Astrocyte (in vitro differentiated cells and primary cell): Measurements from ENCODE around the gene CAP1. TPM values are rescaled to one million over a fixed set of nuclear protein-coding genes. Genes with fewer than 3 reads are reported as not detected.

Experiments
- DNase-seq: peaks from one replicate; pipeline ENCODE4 v3.0.0-alpha.2; 2010; ENCODE audit warnings: low read depth
- FAIRE-seq: peaks from 2 replicates; lab custom pipeline; 2011; peaks lifted over from hg19 to GRCh38; lab: Jason Lieb, UNC
- H2AFZ ChIP-seq: 2 replicates; pipeline ENCODE4 v1.6.0; 2012; ENCODE audit warnings: low read depth, low read length, inconsistent platforms
- H3K27ac ChIP-seq: 2 replicates; pipeline ENCODE4 v1.5.1; 2011; ENCODE audit warnings: low read depth, low read length, inconsistent platforms
- H3K27me3 ChIP-seq: 2 replicates; pipeline ENCODE4 v1.6.0; 2011; ENCODE audit warnings: low read length, inconsistent platforms; ENCODE audit not compliant: insufficient read depth
- H3K36me3 ChIP-seq: 2 replicates; pipeline ENCODE4 v1.5.1; 2011; ENCODE audit warnings: low read length, inconsistent platforms; ENCODE audit not compliant: insufficient read depth
- H3K4me1 ChIP-seq: 2 replicates; pipeline ENCODE4 v1.5.1; 2011; ENCODE audit warnings: low read length, inconsistent platforms; ENCODE audit not compliant: insufficient read depth
- H3K4me2 ChIP-seq: 2 replicates; pipeline ENCODE4 v1.6.0; 2012; ENCODE audit warnings: low read length, inconsistent platforms
- H3K4me3 ChIP-seq: 2 replicates; pipeline ENCODE4 v1.5.1; 2011; ENCODE audit warnings: low read depth, mild to moderate bottlenecking, low read length, inconsistent platforms; ENCODE audit not compliant: insufficient read depth
- H3K79me2 ChIP-seq: 2 replicates; pipeline ENCODE4 v1.6.0; 2012; ENCODE audit warnings: mild to moderate bottlenecking, low read length, inconsistent platforms; ENCODE audit not compliant: insufficient read depth
- H3K9ac ChIP-seq: 2 replicates; pipeline ENCODE4 v1.6.0; 2012; ENCODE audit warnings: mild to moderate bottlenecking, low read length, inconsistent platforms
- H3K9me3 ChIP-seq: 2 replicates; pipeline ENCODE4 v1.5.1; 2012; ENCODE audit warnings: low read depth, mild to moderate bottlenecking, low read length, inconsistent platforms; ENCODE audit not compliant: insufficient read depth
- H4K20me1 ChIP-seq: 2 replicates; pipeline ENCODE4 v1.6.0; 2012; ENCODE audit warnings: low read length, inconsistent platforms; ENCODE audit not compliant: insufficient read depth
- H3K27ac Mint-ChIP-seq: one replicate; pipeline ENCODE4 v1.8.0; 2021; ENCODE audit warnings: mild to moderate bottlenecking, mixed read lengths; ENCODE audit not compliant: unreplicated experiment
- H3K27me3 Mint-ChIP-seq: one replicate; pipeline ENCODE4 v1.8.0; 2021; ENCODE audit warnings: low read depth, mixed read lengths; ENCODE audit not compliant: unreplicated experiment
- H3K36me3 Mint-ChIP-seq: one replicate; pipeline ENCODE4 v1.8.0; 2021; ENCODE audit warnings: low read depth, mixed read lengths; ENCODE audit not compliant: unreplicated experiment
- H3K4me1 Mint-ChIP-seq: one replicate; pipeline ENCODE4 v1.8.0; 2021; ENCODE audit warnings: low read depth, mixed read lengths; ENCODE audit not compliant: unreplicated experiment
- H3K4me3 Mint-ChIP-seq: one replicate; pipeline ENCODE4 v1.8.0; 2021; ENCODE audit warnings: mild to moderate bottlenecking, moderate library complexity, mixed read lengths; ENCODE audit not compliant: unreplicated experiment
- H3K9me3 Mint-ChIP-seq: one replicate; pipeline ENCODE4 v1.8.0; 2021; ENCODE audit warnings: mild to moderate bottlenecking, mixed read lengths; ENCODE audit not compliant: unreplicated experiment
- EZH2 ChIP-seq: IDR thresholded peaks from 2 replicates; pipeline ENCODE4 v1.6.1; 2012; ENCODE audit warnings: mild to moderate bottlenecking, low read length, inconsistent platforms; ENCODE audit not compliant: insufficient read depth
- total RNA-seq: library from RNA; stranded (reverse); gene quantifications from 2 replicates; pipeline ENCODE4 v1.2.1, GENCODE V29; 2021
- TF ChIP-seq, protein P1 (sequence below): IDR thresholded peaks from 2 replicates; pipeline ENCODE4 v1.5.1; 2011; ENCODE audit warnings: low read depth, mild to moderate bottlenecking, inconsistent platforms, low read length, moderate library complexity; ENCODE audit not compliant: insufficient read depth

CAP1 gene
- total RNA-seq, 1 donor from 2014 or later: 930 TPM

DNA sequence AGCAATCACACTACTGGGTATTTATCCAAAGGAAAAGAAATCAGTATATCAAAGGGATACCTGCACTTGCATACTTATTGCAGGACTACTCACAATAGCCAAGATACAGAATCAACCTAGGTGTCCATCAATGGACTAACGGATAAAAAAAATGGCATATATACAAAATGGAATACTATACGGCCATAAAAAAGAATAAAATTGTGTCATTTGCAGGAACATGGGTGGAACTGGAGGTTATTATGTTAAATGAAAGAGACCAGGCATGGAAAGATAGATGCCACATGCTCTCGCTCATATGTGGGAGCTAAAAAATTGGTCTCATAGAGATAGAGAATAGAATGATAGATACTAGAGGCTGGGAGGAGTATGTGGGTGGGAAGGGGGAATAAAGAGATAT, 29.3 kb upstream of the CAP1 start:
- FAIRE-seq: no peak
- no peak overlapping the region for H3K27ac Mint-ChIP-seq
- no peak overlapping the region for H3K27ac ChIP-seq
- no peaks in the 10 kb centered on the region for H3K27me3 Mint-ChIP-seq
- no peak overlapping the region for H2AFZ ChIP-seq
- H3K36me3 ChIP-seq: no peaks in the 10 kb centered on the region
- no peaks in the 10 kb centered on the region for H3K27me3 ChIP-seq
- no peak overlapping the region for H3K4me3 ChIP-seq
- no peaks in the 10 kb centered on the region for H4K20me1 ChIP-seq
- TF ChIP-seq, protein P1, sequence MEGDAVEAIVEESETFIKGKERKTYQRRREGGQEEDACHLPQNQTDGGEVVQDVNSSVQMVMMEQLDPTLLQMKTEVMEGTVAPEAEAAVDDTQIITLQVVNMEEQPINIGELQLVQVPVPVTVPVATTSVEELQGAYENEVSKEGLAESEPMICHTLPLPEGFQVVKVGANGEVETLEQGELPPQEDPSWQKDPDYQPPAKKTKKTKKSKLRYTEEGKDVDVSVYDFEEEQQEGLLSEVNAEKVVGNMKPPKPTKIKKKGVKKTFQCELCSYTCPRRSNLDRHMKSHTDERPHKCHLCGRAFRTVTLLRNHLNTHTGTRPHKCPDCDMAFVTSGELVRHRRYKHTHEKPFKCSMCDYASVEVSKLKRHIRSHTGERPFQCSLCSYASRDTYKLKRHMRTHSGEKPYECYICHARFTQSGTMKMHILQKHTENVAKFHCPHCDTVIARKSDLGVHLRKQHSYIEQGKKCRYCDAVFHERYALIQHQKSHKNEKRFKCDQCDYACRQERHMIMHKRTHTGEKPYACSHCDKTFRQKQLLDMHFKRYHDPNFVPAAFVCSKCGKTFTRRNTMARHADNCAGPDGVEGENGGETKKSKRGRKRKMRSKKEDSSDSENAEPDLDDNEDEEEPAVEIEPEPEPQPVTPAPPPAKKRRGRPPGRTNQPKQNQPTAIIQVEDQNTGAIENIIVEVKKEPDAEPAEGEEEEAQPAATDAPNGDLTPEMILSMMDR: no peak
- TF ChIP-seq EZH2: no peak
- H3K4me2 ChIP-seq: no peak overlapping the region
- peaks cover 5% of the 10 kb centered on the region for H3K9me3 Mint-ChIP-seq
- peaks cover 14% of the 10 kb centered on the region for H3K4me1 ChIP-seq
- no peaks in the 10 kb centered on the region for H3K79me2 ChIP-seq
- H3K9ac ChIP-seq: no peak overlapping the region
- no peaks in the 10 kb centered on the region for H3K36me3 Mint-ChIP-seq
- no peak for DNase-seq
- peaks cover 4% of the 10 kb centered on the region for H3K4me1 Mint-ChIP-seq
- no peaks in the 10 kb centered on the region for H3K9me3 ChIP-seq
- no peak overlapping the region for H3K4me3 Mint-ChIP-seq

DNA sequence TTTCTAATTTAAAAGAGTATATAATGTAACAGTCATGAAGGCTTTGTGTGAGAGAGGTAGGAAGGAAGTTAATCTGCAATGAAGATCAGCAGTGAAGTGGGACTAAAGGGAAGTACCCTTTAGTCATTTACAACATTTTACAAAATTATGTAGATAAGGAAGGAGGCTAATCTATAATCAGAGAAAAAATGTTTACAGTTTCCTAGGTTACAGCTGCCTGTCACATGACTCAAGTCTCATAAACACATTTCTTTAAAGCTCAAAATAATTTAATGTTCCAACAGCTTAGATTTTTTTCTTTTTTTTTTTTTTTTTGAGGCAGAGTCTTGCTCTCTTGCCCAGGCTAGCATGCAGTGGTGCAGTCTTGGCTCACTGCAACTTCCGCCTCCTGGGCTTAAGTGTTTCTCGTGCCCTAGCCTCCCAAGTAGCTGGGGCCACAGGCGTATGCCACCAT, 26.2 kb upstream of the CAP1 start:
- FAIRE-seq (no peak), DNase-seq (no peak)
- H2AFZ ChIP-seq: no peak overlapping the region
- Mint-ChIP-seq H3K36me3 (no peaks in the 10 kb centered on the region), H3K27me3 (no peaks in the 10 kb centered on the region), H3K4me3 (no peak overlapping the region), H3K9me3 (peaks cover 5% of the 10 kb centered on the region), H3K4me1 (peaks cover 4% of the 10 kb centered on the region), H3K27ac (no peak overlapping the region)
- peak overlapping the region; percentile 54 for H3K9ac ChIP-seq
- TF ChIP-seq EZH2: no peak
- TF ChIP-seq, protein P1: no peak
- no peaks in the 10 kb centered on the region for H3K79me2 ChIP-seq
- H3K9me3 ChIP-seq: no peaks in the 10 kb centered on the region
- H3K36me3 ChIP-seq: no peaks in the 10 kb centered on the region
- peaks cover 14% of the 10 kb centered on the region for H3K4me1 ChIP-seq
- H3K4me3 ChIP-seq: no peak overlapping the region
- peak overlapping the region; percentile 92 for H3K27ac ChIP-seq
- H3K27me3 ChIP-seq: no peaks in the 10 kb centered on the region
- no peaks in the 10 kb centered on the region for H4K20me1 ChIP-seq
- H3K4me2 ChIP-seq: peak overlapping the region; percentile 75

DNA sequence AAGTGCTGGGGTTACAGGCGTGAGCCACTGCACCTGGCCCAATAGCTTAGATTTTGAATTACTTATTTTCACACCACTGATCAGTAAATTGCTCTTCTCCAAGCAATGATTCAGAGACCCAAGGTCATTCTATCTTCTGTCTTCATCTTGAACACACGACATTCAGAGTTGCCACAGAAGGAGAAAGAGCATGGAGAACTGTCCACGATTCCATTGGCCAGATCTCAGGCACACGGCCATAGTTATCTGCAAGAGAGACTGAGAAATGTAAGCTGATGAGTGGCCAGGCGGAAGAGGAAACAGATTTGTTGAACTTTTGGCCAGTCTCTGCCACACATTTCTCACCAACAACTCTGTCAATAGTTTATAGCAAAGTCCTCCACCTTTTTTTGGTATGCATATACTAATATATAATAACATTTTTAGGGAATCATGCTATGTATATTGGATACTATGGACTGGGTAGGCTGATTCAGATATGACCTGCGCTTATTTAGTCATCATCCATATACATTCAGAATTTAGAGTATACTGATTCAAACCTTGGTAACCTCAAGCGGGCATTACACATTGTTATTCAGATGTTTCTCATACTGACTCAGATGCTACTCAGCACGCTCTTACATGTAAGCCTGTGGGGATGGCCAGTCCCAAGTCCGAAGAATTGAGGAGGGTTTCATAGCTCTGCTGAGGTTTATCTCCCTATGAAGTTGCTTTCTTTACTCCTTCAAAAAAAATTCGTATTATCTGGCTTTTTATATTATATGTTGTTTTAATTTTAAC, 25.5 kb upstream of the CAP1 start:
- DNase-seq (peak; percentile 92), FAIRE-seq (peak; percentile 63)
- Histone ChIP-seq H4K20me1 (no peaks in the 10 kb centered on the region), H3K27me3 (no peaks in the 10 kb centered on the region), H3K4me1 (peaks cover 14% of the 10 kb centered on the region), H3K4me3 (peak overlapping the region; percentile 14), H3K27ac (peak overlapping the region; percentile 92), H2AFZ (peak overlapping the region; percentile 72), H3K9me3 (no peaks in the 10 kb centered on the region), H3K79me2 (no peaks in the 10 kb centered on the region), H3K9ac (peak overlapping the region; percentile 54), H3K4me2 (peak overlapping the region; percentile 75), H3K36me3 (no peaks in the 10 kb centered on the region)
- Mint-ChIP-seq H3K4me3 (peak overlapping the region; percentile 62), H3K4me1 (peaks cover 4% of the 10 kb centered on the region), H3K27me3 (no peaks in the 10 kb centered on the region), H3K9me3 (peaks cover 5% of the 10 kb centered on the region), H3K36me3 (no peaks in the 10 kb centered on the region), H3K27ac (peak overlapping the region; percentile 24)
- TF ChIP-seq, protein P1: no peak
- TF ChIP-seq EZH2: no peak
